HG03439 (cell line): Measurements from ENCODE around the gene TBC1D8.

Source experiments
- ATAC-seq: cut with Tn5 transposase; IDR thresholded peaks from one replicate; pipeline ENCODE4 v1.9.1; 2021; ENCODE audit warnings: mild to moderate bottlenecking, moderate library complexity; ENCODE audit not compliant: unreplicated experiment

TBC1D8 gene

DNA sequence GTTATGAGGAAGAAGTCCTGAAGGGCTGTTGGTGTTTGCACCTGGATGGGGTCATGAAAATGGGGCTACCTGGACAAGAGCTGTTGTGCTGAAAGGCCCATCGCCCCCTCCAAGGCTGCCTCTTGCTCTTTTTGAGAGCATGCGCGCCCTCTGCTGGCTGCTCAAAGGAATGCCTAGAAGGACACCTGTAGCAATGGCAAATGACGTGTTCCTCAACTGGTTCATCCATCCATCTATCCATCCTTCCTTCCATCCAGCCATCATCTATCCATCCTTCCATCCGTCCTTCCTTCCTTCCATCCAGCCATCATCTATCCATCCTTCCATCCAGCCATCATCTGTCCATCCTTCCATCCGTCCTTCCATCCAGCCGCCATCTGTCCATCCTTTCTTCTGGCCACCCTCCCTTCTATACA lies 166.3 kb downstream of the TBC1D8 start:
- no peak for ATAC-seq

DNA sequence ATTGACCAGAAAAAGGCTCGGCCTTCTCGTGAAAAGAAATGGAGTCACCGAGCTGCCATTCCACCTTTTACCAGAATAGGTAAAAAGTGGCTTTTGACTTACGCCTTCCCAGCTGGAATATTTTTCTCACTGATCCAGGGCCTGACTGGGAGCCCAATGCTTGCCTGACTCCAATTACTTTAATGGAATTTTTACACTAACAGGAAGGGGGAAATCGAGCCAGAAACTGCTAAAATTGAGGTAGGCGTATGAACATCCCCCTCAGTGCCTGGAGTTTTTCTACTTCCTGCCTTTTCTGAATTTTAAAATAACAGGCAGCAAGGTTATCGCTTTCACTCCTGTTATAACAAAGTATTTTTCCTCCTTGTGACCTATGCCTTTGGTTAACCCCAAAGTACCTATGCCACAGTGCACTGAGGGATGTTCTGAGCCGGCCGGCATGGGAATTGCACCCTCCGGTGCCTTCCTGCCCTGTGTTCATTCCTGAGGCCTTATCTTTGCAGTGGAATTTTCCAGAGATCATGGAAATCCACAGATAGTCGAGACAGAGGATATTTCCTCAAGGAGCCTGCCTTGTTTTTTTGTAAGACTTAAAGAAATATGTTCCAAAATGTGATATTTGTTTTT lies 167.4 kb downstream of the TBC1D8 start:
- no peak for ATAC-seq

DNA sequence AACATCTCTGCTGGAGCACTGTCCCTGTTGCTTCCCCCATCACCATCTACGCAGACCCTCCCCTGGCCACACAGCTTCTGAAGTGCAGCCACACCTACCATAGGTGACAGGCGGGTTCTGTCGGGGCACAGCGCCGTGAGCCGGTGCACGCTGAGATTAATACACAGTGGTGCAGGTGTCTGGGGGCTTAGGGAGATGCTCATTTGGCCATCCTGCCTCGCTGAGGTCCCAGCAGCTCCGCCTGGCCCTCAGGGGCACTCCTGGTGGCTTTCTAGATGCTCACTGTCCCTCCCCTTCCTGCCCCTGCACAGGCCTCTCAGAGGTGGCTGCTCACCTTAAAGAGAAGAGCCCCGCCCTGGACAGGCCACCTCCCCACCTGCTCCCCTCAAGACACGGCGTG lies 168.0 kb downstream of the TBC1D8 start:
- ATAC-seq: no peak

DNA sequence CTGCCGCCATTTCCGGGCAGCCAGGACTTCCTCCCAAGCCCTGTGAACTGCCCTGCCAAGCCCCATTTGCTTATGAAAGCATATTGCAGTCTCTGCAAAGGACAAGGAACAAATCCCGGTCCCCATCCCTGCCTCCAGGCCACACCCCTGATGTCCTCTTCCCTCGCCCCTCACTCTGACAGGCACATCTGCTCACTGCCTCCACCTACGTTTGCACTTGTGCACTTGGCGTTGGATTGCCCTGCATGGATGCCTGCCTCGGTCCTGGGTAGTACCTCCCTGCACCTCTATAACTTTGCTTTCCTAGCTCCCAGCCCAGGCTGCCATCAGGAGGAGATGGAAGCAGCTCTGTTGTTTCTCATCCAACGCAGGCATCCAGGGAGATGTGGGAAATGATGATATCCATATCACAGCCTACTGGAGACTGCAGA lies 168.7 kb downstream of the TBC1D8 start:
- ATAC-seq: no peak

DNA sequence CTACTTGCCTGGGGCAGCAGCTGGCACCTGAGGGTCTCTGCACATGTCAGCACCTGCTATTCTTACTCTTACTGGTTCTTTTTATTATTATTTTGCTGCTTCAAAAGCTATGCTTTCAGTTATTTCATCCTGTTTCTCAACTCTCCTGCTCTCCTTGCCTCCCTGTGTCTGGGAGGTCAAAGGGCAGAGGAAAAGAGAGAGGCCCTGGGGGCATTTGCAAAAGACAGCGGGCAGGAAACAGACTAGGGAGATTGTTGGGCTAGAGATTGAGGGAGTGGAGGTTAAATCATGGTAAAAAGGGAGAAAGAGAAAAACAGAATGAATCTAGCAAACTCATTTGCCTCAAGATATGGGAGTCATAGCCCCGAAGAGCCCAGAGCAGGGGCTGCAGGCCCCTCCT lies 170.2 kb downstream of the TBC1D8 start:
- no peak for ATAC-seq

DNA sequence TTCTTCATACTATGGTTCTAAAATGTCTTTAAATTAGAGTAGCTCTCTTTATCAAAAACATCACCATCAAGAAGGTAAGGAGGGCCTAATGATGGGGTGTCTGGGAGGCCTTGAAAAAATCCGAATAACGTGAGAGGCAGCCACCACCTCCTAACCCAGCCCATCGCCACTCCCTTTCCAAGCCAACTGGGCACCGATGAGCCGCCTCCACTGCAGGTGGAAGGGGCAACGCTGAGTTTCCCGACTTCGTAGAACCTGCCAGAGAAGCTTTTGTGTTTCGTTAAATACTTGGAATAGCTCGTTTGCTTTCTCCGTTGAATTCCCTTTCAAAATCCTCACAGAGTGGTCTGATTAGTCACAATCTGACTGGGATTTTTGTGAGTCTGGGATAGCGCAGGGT lies 171.1 kb downstream of the TBC1D8 start:
- ATAC-seq: no peak

DNA sequence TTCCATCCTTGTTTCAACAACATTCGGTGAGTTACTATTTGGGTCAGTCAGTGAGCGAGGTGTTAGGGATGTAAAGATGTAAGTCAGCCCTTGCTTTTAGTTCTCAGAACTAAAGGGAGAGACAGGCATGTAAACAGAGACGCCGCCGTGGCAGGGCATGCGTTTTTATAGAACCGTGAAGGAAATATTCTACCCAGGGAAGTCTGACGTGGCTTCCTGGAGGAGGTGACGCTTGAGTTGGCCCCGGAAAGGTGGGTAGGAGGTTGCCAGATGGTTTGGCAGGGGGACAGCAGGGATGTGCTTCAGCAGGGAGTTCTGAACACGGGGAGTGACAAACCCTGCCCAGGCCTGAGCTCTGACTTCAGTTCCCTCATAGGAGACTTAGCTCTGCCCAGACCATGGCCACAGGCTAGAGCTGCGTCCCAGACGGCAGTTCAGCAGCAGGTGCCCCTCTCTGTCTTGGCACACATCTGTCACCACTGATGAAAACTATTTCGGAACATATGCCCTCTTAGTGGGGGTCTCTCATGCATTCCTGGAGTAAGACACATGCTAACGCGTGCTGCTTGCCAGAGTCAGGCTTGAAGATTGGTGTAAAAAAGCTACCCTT lies 172.5 kb downstream of the TBC1D8 start:
- no peak for ATAC-seq

DNA sequence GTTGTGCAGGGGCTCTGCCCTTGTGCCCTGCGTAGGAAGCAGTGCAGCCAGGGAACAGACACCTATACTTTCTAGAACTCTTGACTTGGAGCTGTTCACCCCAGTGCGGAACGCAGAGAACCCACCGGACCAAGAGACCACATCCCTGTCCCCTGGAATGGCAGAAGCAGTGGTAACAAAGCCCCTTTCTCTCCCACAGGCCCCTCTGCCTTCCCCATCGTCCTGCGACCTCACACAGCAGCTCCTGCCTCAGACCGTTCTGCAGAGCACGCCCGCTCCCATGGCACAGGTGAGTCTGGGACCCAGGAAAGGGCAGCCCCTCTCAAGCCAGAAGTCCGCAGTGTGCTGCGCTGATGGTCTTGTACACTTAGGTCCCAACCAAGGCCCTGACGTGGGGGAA lies 173.7 kb downstream of the TBC1D8 start:
- ATAC-seq: no peak

DNA sequence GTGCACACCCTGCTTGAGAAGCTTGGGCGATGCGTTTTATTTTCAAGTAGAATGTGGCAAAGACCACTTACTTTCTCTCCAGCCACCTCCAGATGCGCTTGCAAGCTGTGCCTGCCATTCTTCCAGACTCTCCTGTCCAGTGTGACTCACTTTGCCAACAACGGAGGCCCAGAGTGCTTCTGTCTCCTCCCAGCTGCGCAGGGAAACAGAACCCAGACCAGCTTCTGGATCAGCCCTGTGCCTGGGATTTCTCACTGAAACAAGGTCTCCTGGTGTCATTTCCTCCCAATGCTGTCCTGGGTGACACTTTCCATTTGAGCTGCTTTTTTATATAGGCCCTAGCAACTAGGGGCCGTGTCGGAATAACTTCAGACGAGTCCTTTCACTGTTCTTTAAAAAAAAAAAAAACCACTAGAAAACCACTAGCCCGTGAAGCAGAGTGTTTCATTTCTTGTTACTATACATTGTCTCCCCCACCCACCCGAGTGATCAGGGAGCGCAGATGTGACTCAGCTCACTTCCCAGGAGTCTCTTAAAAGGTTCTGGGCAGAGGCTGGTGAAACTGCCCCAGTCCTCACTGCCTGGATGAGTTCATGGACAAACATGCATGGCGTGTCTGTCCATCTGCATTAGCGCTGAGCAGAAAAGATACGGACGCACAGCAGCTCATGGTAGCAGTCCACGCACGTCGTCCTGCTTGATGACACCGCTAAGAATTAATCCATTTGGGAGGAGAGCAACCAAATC lies 174.4 kb downstream of the TBC1D8 start:
- no peak for ATAC-seq

DNA sequence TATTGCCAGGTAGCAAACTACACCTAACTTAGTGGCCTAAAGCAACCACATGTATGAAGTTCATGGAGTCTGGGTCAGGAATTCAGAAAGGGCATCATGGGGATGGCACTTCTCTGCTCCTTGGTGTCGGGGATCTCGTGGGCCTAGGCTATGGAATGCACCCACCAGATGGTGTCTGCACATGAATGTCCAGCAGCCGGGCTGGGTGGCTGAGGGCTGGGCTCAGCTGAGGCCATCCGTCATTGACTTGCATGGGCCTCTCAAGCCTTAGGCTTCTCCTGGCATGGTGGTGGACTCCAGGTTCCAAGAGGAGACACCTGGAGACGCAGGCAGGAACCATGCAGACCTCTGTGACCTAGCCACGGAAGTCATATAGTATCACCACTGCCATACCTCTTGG lies 175.1 kb downstream of the TBC1D8 start:
- no peak for ATAC-seq

DNA sequence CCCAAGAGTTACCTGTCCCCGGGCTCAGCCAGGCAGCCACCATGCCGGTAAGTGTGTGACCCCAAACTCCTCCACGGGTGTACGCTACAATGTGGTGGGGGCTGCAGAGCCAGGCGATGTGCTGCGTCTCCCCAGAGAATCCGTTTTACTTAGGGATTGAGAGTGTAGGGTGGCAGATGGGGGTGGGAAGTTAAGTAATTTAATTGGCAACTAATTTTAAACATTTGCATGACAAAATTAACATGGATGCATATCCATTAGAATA lies 175.7 kb downstream of the TBC1D8 start:
- no peak for ATAC-seq

DNA sequence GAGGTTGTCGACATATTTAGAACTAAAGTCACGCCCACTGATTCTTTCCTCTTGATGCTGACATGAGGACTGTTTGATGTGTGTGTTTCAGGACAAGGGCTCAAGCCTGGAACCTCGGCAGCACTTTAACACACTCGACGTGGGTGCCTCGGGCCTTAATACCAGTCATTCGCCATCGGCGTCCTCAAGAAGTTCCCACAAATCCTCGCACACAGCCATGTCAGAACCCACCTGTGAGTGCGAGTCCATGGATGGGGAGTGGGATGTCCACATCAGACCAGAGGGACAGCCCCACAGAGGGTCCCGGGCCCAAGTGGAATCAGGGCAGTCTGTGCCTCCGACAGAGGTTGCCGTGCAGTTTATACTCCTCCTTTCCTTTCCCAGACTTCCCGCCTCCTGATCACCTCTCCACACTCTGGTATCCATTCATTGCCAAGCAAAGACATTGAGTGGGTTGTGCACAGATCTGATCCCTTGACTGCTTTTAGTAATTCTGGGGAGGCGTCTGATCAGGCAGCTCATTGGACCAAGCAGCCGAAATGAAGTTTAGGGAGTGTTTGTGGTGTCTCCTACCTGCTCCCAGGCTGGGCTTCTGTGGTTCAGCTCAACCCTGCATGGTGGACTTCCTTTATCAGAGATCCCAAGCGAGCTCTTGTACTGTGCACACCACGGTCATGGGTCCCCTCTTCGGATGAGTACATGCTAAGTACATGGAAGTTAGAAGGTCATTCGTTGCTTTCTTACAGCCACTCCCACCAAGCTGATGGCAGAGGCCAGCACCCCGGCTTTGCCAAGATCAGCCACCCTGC lies 176.3 kb downstream of the TBC1D8 start:
- ATAC-seq: no peak

DNA sequence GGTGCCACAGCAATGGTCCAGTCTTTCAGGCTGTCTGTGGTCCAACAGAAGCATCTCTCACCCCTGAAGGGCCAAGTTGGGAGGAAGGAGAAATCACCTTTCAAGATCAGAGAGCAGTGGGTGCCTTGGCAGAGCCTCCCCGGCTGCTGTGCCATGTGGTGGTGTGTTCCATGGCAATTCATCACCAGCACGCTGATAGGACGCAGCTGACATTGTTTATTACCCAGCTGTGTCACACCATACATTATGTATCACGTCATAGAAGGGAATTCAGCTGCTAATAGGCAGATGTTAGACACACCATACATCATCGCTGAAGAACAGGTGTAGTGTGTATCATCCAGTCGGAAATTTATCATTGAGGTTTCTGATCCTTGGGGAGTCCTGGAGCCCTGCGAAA lies 178.7 kb downstream of the TBC1D8 start:
- no peak for ATAC-seq

DNA sequence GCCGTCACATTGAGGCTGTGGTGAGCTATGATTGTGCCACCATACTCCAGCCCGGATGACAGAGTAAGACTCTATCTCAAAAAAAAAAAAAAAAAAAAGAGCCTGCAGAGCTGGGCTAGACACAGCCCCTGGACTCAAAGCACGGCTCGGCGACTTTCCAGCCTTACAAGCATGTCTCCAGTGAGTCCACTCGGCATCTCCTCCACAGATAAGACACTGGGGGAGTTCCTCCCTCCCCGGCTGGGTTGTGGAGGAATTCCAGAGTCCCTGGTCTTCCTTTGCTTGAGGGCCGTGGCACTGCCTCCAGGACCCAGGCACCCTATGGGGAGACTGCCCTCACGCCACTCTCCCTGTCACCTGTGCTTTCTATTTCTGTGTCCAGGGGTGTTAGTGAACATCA lies 180.0 kb downstream of the TBC1D8 start:
- ATAC-seq: no peak

DNA sequence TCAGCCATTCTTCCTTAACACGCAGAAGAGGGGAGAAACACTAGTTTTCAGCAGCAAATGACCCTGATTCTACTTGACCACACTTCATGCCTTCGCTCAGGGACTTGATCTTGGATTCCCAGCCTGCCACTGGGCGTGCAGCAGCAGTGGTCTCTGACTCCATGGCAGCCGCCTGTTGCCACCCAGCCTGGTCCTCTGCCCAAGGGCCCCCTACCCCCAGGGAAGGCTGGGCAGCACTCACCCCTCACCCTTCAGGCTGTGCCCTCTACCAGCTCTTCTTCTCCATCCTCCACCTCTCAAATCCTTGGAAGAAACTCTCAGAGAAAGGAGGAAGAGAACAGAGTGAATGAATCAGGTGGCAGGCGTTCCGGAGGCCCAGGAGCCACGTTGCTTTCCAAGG lies 181.2 kb downstream of the TBC1D8 start:
- no peak for ATAC-seq

DNA sequence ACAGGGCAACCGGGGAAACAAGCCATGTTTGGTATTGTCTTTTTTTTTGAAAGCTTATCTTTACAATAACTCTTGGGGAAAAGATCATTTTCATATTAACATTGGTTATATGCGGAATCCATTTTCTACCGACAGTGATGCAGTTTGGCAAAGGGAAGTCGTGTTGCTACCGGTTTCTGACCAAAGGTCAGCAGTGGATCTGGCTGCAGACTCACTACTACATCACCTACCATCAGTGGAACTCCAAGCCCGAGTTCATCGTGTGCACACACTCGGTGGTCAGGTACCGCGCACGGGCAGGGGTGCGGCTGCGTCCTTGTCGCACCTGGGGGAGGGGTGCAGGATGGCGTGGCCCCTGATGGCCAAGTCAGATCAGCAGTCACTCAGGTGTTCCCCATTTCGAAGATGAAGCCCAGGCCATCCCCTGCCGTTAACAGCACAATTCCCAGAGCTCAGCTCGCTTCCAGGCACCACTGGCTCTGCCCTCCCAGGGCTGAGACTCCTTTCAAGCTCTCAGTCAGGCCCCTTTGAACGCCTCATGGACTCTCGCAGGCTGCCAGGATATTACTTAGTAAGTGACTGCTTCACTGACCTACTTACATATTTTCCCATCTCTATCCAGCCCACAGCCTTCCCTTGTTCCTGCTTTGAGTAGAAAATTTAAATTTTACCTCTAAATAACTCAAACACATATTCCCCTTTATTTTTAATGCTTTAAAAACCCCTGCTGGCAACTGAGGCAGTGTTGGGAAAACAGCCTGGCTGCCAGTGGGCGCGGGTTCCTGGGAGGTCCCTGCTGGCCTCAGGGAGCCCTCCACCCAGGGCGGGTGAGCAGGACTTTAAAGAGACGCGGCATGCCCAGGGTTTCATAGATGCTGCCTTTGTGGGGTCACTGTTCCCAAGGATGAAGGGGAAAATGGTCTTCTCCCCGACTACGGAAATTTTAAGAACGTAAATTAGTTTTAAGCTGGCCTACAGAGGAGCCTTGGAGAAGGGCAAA lies 182.7 kb downstream of the TBC1D8 start:
- ATAC-seq: no peak

DNA sequence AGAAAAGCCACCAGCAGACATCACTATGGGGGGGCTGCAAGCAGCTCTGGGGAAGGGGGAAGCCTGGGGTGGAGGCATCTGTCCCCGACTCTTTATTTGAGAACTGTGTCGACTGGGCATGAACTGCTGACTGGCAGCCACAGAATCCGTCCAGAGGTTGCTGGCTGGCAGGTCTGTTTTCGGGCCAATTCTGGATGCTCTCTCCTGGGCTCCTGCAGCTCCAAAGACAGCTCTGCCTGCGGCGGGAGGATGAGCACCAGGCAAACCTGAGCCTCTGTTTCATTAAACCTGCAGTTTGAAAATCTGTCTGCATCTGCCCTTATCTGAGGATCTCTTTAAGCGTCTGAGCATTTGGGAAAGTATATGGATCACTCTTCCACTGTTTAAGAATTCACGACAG lies 183.5 kb downstream of the TBC1D8 start:
- no peak for ATAC-seq

DNA sequence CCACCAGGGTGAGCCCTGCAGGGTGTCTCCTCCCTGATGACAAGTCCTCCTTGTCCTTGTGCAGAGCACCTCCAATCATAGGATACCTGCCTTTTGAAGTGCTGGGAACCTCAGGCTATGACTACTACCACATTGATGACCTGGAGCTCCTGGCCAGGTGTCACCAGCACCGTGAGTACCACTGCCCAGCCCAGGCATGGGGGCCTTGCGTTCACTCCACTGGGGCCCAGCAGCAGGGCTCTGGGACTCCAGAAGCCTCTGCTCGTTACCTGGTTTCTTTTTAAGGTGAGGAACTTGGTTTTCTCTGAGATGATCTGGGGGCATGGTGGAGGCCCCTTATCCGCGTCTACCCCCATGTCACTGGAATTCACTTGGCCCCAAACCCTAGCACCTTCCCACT lies 185.6 kb downstream of the TBC1D8 start:
- no peak for ATAC-seq

DNA sequence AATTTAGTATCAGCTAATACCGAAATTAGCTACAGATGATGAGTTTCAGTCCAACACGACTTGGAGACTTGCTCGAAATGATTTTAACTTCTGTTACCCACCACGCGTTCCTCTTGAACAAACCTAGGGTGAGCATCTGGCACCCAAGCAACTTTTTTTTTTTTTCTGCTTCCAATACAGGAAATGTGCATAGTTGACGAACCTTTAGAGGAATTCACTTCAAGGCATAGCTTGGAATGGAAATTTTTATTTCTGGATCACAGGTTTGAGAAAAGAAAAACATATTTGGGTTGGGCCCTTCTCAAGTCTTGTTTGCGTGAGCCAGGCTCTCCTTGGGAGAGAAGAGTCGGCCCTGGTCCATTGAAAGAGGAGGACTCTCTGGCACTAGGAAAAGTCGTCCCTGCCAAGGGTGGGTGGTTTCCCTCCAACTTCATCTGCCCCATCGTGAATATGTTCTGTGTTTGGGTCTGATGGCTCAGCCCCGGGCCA lies 186.5 kb downstream of the TBC1D8 start:
- no peak for ATAC-seq

DNA sequence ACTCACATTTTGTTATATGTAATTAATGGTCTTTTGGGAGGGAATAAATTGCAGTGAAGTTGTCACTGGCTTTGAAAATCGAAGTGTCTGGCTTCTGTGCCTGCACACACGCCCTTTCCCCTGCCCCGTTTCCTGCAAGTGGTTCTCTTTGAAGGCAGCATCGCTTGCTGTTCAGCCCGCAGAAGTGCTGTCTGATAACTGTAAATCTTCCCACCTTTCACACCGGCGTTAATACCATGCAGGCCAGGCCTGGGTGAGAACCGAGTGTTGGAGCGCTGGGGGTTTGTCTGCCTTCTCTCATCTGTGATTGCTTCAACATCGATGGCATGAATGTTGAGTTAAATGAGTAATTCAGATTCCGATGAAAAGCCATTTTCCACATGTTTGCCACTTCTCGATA lies 187.0 kb downstream of the TBC1D8 start:
- no peak for ATAC-seq

DNA sequence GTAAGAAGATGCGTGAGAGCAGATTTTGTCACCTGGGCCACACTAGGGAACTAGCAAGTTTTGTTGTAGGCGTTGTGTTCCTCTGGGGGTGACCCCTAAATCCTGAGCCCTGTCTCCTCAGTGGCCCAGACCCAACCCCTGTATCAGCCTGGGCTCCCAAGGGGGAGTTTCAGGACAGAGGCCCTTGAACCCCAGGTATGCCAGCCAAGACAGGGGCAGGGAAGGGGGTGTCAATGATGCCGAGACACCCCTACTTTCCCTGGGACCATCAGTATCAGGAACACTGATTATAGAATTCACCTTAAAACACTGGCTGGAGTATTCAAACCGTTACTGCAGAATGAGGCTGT lies 188.2 kb downstream of the TBC1D8 start:
- ATAC-seq: no peak
